Lower leg skin (tissue), 4 donors: Measurements from ENCODE around the gene NDST1. TPM values are rescaled to one million over a fixed set of nuclear protein-coding genes. Genes with fewer than 3 reads are reported as not detected.

Experiments used
- DNase-seq, 2 donors: peaks; one replicate each; pipeline ENCODE4 v3.0.0-alpha.2; 2019; ENCODE audit warnings: low spot score in 2 of 2
- H3K4me3 ChIP-seq: fragments of 200-600 bp; sonication (generic); 2 replicates; pipeline ENCODE4 v1.5.1; 2017; ENCODE audit warnings: mild to moderate bottlenecking, low read depth; ENCODE audit not compliant: poor library complexity, severe bottlenecking
- CTCF ChIP-seq, 3 donors: fragments of 450-650 bp; IDR thresholded peaks; one replicate each; pipeline ENCODE4 v1.5.1; 2016; ENCODE audit warnings: antibody characterized with exemption in 3 of 3, mild to moderate bottlenecking in 3 of 3, moderate library complexity in 2 of 3
- POLR2A ChIP-seq, 2 donors: fragments of 450-650 bp; IDR thresholded peaks; one replicate each; pipeline ENCODE4 v1.6.1; 2016 to 2017; ENCODE audit warnings: antibody characterized with exemption in 2 of 2, mild to moderate bottlenecking in 1 of 2, moderate library complexity in 1 of 2
- WGBS, 2 donors: methylation state at CpG; one replicate each; pipeline ENCODE4 v1.1.5; 2018; 5-methylcytosine and 5-hydroxymethylcytosine counted together
- intact Hi-C: fragments of 100-400 bp; cut with DNase I; formaldehyde crosslinking; loops from one replicate; pipeline ENCODE4 v1.15.0; 2023; ENCODE audit warnings: low total_unique reads
- total RNA-seq, 4 donors: library from RNA; depleted of rRNA; stranded (reverse); fragments of >200 nt; gene quantifications; one replicate each; pipeline ENCODE4 v1.1.0, GENCODE V29; 2016

The NDST1 gene
- total RNA-seq, 4 donors from 2014 or later = 62.9 to 127 (median 115) TPM

DNA sequence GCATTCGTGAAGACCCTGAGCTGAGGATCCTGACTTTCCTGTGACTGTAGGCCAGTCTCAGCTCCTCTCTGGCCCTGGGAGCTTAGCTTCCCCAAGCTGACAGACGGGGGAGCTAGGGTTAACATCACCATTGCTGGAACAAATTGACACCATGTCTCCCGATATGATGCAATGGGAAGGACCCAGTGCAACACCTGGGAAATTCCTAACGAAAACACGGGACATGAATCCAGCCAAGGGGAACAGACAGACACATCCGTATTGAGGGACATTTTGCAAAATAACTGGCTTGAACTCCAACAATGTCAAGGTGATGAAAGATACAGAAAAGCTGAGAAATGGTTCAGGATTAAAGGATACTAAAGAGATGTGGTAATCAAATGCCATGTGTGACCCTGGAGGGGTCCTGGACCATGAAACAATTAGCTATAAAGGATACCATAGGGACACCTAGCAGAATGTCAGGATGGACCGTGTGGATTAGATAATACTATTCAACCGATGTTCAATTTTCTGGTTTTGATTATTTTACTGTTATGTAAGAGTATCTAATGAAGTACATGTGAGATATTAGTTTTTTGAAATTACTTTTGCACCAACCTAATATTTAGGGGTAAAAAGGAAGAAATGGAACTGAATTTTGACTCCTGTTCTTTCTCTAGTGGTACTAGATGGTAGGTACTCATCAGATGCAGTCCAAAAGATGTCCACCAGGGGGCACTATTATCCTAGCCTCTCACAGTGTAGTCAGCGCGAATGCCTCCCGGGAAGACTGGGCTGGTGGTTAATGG, 52.7 kb downstream of the NDST1 start:
- TF ChIP-seq CTCF (IDR thresholded peaks at IDR 0.05) (no peak), POLR2A (IDR thresholded peaks at IDR 0.05) (no peak)
- intact Hi-C loops = loop anchor here (5.0 kb wide), 1 partner anchor 97 kb away; no protein-coding TSS in a partner anchor
- WGBS, 2 donors = 15 to 18% methylated on average over 11 of the region's 11 CpGs
- DNase-seq = peak; percentile 93 to 96
- no peak overlapping the region for H3K4me3 ChIP-seq

DNA sequence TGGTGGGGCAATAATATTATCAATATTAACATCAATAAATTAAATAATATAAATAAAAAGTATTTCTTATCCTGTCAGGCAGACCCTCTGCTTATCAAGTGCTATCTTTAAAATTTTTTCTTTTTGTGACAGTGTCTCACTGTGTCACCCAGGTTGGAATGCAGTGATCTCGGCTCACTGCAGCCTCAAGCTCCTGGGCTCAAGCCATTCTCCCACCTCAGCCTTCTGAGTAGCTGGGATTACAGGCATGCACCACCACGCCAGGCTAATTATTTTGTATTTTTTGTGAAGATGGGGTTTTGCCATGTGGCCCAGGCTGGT, 53.2 kb downstream of the NDST1 start:
- TF ChIP-seq POLR2A (IDR thresholded peaks at IDR 0.05) (no peak), CTCF (IDR thresholded peaks at IDR 0.05) (no peak)
- DNase-seq = no peak
- intact Hi-C loops = loop anchor here (5.0 kb wide), 1 partner anchor 96 kb away; no protein-coding TSS in a partner anchor
- H3K4me3 ChIP-seq = no peak overlapping the region
- WGBS, 2 donors = 35 to 39% methylated on average over 2 of the region's 2 CpGs

DNA sequence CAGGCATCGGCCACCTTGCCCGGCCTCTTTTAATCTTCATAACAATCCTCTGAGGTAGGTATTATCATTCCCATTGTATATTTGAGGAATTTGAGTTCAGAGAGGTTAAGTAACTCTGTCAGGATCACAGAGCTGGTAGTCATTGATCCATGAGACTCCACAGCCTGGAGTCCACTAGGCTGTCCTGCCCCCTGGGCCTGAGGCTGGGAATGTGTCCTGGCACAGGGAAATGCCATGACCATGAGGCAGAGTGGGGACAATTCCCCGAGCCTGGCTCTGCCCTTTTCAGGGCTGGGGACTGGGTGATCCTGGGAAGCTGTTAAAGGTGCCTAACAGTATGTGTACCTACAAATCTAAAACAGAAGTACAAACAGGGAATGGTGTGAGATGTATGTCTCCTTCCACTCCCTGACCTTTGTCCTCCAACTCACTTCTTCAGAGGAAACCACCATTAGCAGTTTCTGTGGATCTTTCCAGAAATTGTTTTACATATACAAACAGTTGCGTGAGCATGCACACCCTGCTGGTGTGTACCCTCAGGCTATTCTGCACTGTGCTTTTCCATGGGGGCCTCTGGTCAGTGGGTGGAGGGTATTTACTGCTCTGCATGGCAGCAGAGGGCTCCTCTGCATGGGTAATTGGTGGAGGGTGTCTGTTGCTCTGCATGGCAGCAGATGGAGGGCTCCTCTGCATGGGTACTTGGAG, 53.8 kb downstream of the NDST1 start:
- no peak overlapping the region for H3K4me3 ChIP-seq
- no peak for DNase-seq
- intact Hi-C loops = loop anchor here (5.0 kb wide), 1 partner anchor 96 kb away; no protein-coding TSS in a partner anchor
- WGBS, 2 donors = 71 to 83% methylated on average over 4 of the region's 4 CpGs
- no peak for TF ChIP-seq POLR2A (IDR thresholded peaks at IDR 0.05)
- no peak for TF ChIP-seq CTCF (IDR thresholded peaks at IDR 0.05)

GRCh38 chr5:150562832-150563231, 54.9 kb downstream of the NDST1 start:
- intact Hi-C loops = loop anchor here (5.0 kb wide), 1 partner anchor 94 kb away; no protein-coding TSS in a partner anchor
- H3K4me3 ChIP-seq = no peak overlapping the region
- DNase-seq = no peak
- no peak for TF ChIP-seq POLR2A (IDR thresholded peaks at IDR 0.05)
- no peak for TF ChIP-seq CTCF (IDR thresholded peaks at IDR 0.05)
- WGBS, 2 donors = 54 to 59% methylated on average over 2 of the region's 2 CpGs

GRCh38 chr5:150565868-150566267, 57.9 kb downstream of the NDST1 start:
- H3K4me3 ChIP-seq = no peak overlapping the region
- DNase-seq = no peak
- WGBS, 2 donors = 100% methylated on average over 1 of the region's 1 CpG
- TF ChIP-seq POLR2A (IDR thresholded peaks at IDR 0.05) (no peak), CTCF (IDR thresholded peaks at IDR 0.05) (no peak)
- intact Hi-C loops = no loop called here
